Measurements from ENCODE around the gene ATP6V0D1.

- TF ChIP-seq CTCF (conservative IDR thresholded peaks at IDR 0.05; ENCODE audit: low read depth in 2 of 2) = no peak
- no peak for TF ChIP-seq POLR2AphosphoS5 (IDR thresholded peaks at IDR 0.05; ENCODE audit: low read depth)
- TF ChIP-seq REST (IDR thresholded peaks at IDR 0.05; ENCODE audit: unreplicated experiment) = no peak
- no peak for TF ChIP-seq CREB1 (CRISPR knock-in tag; IDR thresholded peaks at IDR 0.05; ENCODE audit: low read depth)
- TF ChIP-seq EZH2 (IDR thresholded peaks at IDR 0.05; ENCODE audit: low read depth, unreplicated experiment) = no peak
- TF ChIP-seq STAT1 (IDR thresholded peaks at IDR 0.05; ENCODE audit: unreplicated experiment) = no peak
- TF ChIP-seq EZH2phosphoT487 (IDR thresholded peaks at IDR 0.05; ENCODE audit: unreplicated experiment) = no peak
- no peak for TF ChIP-seq ETS1 (IDR thresholded peaks at IDR 0.05)
- TF ChIP-seq JUNB (IDR thresholded peaks at IDR 0.05; ENCODE audit: unreplicated experiment) = no peak
- no peak for TF ChIP-seq ZNF114 (CRISPR knock-in tag; IDR thresholded peaks at IDR 0.05)
- no peak for TF ChIP-seq ZNF331 (CRISPR knock-in tag; IDR thresholded peaks at IDR 0.05; ENCODE audit: low read depth)
- no peak for TF ChIP-seq ZNF462 (CRISPR knock-in tag; IDR thresholded peaks at IDR 0.05)
- TF ChIP-seq NANOG (IDR thresholded peaks at IDR 0.05; ENCODE audit: borderline replicate concordance) = no peak
Observed at GRCh38 chr16:67399749-67400704, 80.9 kb downstream of the ATP6V0D1 start.
